Small intestine (tissue), 7 donors: ENCODE data around the gene PRSS22. TPM values are rescaled to one million over a fixed set of nuclear protein-coding genes. Genes with fewer than 3 reads are reported as not detected.

ENCODE experiments used
- DNase-seq, 2 donors: peaks; one replicate each; pipeline versions ENCODE4 v3.0.0 to v3.0.0-alpha.2; 2013
- FAIRE-seq: peaks from 2 replicates; lab custom pipeline; 2012; peaks lifted over from hg19 to GRCh38; lab: Jason Lieb, UNC
- H3K27ac ChIP-seq, 3 donors: one replicate each; pipeline ENCODE4 v1.5.1; 2013; ENCODE audit warnings: low read length in 2 of 3, mild to moderate bottlenecking in 2 of 3, control low read depth in 1 of 3, inconsistent platforms in 1 of 3, low read depth in 1 of 3, moderate library complexity in 1 of 3
- H3K27me3 ChIP-seq, 3 donors: one replicate each; pipeline ENCODE4 v1.6.1; 2013; ENCODE audit warnings: low read length in 3 of 3, inconsistent platforms in 1 of 3; ENCODE audit not compliant: control insufficient read depth in 3 of 3, insufficient read depth in 3 of 3
- H3K36me3 ChIP-seq, 3 donors: one replicate each; pipeline ENCODE4 v1.6.1; 2013; ENCODE audit warnings: low read length in 3 of 3, inconsistent platforms in 1 of 3, low read depth in 1 of 3, mild to moderate bottlenecking in 1 of 3, moderate library complexity in 1 of 3; ENCODE audit not compliant: control insufficient read depth in 3 of 3, insufficient read depth in 2 of 3
- H3K4me1 ChIP-seq, 3 donors: one replicate each; pipeline ENCODE4 v1.6.1; 2013; ENCODE audit warnings: low read length in 2 of 3, inconsistent platforms in 1 of 3, low read depth in 1 of 3, mild to moderate bottlenecking in 1 of 3, moderate library complexity in 1 of 3; ENCODE audit not compliant: control insufficient read depth in 3 of 3, insufficient read depth in 2 of 3
- H3K4me3 ChIP-seq, 3 donors: one replicate each; pipeline ENCODE4 v1.5.1; 2013; ENCODE audit warnings: low read length in 3 of 3, control low read depth in 1 of 3, inconsistent platforms in 1 of 3, low read depth in 1 of 3, mild to moderate bottlenecking in 1 of 3, moderate library complexity in 1 of 3
- H3K9me3 ChIP-seq, 2 donors: one replicate each; pipeline ENCODE4 v1.6.1; 2013; ENCODE audit warnings: low read depth in 1 of 2, low read length in 1 of 2; ENCODE audit not compliant: control insufficient read depth in 2 of 2, insufficient read depth in 1 of 2
- WGBS, 3 donors: extraction: QIAGEN DNeasy Blood & Tissue Kit; methylation state at CpG; one replicate each; pipeline ENCODE4 v1.1.7; 2013; 5-methylcytosine and 5-hydroxymethylcytosine counted together
- polyA plus RNA-seq, 4 donors: library from polyadenylated mRNA; stranded (reverse) in 3 of 4; unstranded in 1 of 4; fragments of 200-250 nt in 3 of 4; fragments of 120-200 nt in 1 of 4; gene quantifications; one replicate each; pipeline versions ENCODE4 v1.2.1 to v1.2.3, GENCODE V29; 2013
- donor health status: healthy with polysubstance abuse.
- donor health status: control.
- donor health status: control.
- donor health status: Bipolar disorder and iron deficiency.
- donor health status: healthy.

The PRSS22 gene
- polyA plus RNA-seq, 4 donors: 0.45 to 3.9 (median 1.1) TPM

DNA sequence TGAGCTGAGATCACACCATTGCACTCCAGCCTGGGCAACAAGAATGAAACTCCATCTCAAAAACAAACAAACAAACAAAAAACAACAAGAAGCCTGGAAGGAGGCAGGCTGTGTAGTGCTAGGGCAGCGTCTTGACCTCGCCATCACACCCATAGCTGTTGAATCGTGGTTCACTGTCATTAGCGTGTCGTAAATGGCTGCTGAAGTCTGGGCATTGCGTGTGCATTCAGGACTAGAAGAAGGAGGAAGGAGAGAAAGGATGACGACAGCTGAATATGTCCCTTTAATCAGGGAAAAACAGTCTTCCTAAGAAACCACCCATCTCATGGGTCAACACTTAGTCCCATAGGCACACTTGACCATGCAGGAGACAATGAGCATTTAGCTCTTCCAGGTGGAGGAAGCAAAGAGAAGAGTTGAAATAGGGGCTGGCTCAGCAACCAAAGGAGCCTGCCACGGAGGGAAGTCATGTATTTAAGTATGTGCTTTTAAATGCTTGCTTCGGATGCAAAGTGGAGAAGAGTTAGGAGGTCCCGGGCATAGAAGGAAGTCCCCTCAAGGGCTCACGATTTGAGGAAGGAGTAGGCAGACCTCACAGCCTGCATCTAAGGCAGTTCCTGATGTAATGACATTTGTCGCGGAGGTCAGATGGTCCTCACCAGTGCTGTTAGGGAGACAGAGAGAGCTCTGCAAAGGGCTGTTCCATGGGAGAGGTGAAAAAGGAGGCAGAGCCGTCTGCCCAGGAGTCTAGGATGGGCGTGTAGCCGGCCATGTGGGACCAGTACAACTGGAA lies 8.8 kb downstream of the PRSS22 start:
- no peak for DNase-seq
- FAIRE-seq: no peak
- 65 to 75% (median 67%) methylated on average over 16 of the region's 16 CpGs for WGBS, 3 donors
- no peak overlapping the region for H3K27ac ChIP-seq
- H3K9me3 ChIP-seq: peaks cover 0 to 4% of the 10 kb centered on the region in 2 donors
- H3K4me1 ChIP-seq: peaks cover 0 to 4% (median 0%) of the 10 kb centered on the region in 3 donors
- no peaks in the 10 kb centered on the region for H3K36me3 ChIP-seq
- no peak overlapping the region for H3K4me3 ChIP-seq
- H3K27me3 ChIP-seq: peaks cover 0 to 5% (median 3%) of the 10 kb centered on the region in 3 donors

DNA sequence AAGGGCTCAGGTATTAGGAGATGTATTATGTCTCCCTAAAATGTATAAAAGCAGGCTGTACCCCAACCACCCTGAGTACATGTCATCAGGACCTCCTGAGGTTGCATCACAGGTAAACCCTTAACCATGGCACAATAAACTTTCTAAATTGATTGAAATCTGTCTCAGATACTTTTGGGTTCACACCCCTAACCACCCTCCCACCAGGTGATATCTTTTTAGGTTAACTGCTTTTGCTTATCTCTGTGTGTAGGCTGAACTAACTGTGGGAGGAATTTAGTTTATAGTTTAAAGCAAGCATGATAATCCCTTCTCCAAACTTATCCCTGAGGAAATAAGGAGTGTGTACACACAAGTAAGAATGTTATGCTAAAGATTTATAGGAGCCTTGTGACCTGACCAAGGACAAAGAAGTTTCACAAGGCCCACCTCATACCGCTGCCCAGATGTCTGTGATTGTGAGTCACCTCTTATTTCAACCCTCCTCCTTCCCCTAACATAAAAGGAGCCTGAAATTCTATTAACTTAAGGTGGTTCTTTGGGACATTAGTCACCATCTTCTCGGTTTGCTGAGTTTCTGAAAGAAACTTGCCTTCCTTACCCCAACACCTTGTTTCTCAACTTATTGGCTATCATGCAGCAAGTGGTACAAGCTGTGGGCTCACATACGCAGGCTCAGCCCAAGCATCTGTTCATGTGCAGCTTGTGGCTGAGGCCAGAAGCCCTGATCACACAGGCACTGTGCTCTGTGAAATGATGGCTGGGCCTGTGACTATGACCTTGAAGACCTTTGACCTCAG lies 11.3 kb downstream of the PRSS22 start:
- Histone ChIP-seq H3K4me3 (no peak overlapping the region), H3K9me3 (peaks cover 0 to 7% of the 10 kb centered on the region in 2 donors), H3K27me3 (peaks cover 0 to 7% (median 0%) of the 10 kb centered on the region in 3 donors), H3K27ac (no peak overlapping the region), H3K36me3 (no peaks in the 10 kb centered on the region), H3K4me1 (peaks cover 0 to 5% (median 4%) of the 10 kb centered on the region in 3 donors)
- FAIRE-seq (no peak), DNase-seq (no peak)
- 44 to 54% (median 48%) methylated on average over 3 of the region's 3 CpGs for WGBS, 3 donors

DNA sequence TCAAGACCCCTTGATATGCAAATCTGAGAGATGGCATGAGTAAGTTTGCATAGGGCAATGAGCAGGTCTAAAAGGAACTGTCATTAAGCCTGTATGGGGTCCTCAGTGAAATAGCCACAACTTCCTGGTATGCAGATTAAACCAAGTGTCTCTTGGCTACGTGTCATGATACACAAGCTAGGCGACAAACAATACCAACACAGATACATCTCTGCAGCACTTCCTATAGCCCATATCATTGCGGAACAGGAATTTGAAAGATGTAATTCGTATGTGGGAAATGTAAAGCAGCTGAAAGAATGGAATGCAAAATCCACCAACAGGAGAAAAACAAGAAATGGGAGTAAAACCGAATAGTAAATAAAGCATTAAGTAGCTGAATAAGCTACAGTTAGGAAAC lies 12.9 kb downstream of the PRSS22 start:
- H3K27me3 ChIP-seq: peaks cover 0 to 7% (median 0%) of the 10 kb centered on the region in 3 donors
- H3K36me3 ChIP-seq: no peaks in the 10 kb centered on the region
- H3K9me3 ChIP-seq: peaks cover 0 to 7% of the 10 kb centered on the region in 2 donors
- 74 to 83% (median 78%) methylated on average over 5 of the region's 5 CpGs for WGBS, 3 donors
- FAIRE-seq (no peak), DNase-seq (no peak)
- no peak overlapping the region for H3K4me3 ChIP-seq
- H3K4me1 ChIP-seq: peaks cover 0 to 11% (median 4%) of the 10 kb centered on the region in 3 donors
- H3K27ac ChIP-seq: no peak overlapping the region

DNA sequence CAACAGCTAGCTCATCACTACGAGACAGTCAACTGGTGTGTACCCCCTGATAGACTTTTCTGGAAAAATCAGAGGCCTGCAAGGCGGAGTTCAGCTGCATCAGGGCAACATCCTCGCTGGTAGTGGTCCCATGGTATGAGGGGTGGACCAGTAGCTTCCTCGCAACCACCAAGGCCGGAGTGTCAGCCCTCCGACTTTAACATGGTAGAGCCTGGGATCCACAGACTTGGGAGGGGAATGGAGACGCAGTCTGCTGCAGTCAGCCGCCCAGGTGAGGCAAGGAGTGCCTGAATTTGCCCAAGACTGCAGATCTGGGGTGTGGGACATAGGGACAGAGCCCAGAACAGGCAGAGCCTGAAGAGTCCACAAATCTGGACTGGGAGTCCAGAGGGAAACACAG lies 14.4 kb downstream of the PRSS22 start:
- H3K27me3 ChIP-seq: peaks cover 0 to 6% (median 0%) of the 10 kb centered on the region in 3 donors
- H3K9me3 ChIP-seq: peaks cover 0 to 7% of the 10 kb centered on the region in 2 donors
- DNase-seq: no peak
- H3K4me3 ChIP-seq: no peak overlapping the region
- no peak for FAIRE-seq
- no peak overlapping the region for H3K27ac ChIP-seq
- peaks cover 0 to 11% (median 4%) of the 10 kb centered on the region in 3 donors for H3K4me1 ChIP-seq
- no peaks in the 10 kb centered on the region for H3K36me3 ChIP-seq
- WGBS, 3 donors: 86 to 92% (median 88%) methylated on average over 8 of the region's 8 CpGs

DNA sequence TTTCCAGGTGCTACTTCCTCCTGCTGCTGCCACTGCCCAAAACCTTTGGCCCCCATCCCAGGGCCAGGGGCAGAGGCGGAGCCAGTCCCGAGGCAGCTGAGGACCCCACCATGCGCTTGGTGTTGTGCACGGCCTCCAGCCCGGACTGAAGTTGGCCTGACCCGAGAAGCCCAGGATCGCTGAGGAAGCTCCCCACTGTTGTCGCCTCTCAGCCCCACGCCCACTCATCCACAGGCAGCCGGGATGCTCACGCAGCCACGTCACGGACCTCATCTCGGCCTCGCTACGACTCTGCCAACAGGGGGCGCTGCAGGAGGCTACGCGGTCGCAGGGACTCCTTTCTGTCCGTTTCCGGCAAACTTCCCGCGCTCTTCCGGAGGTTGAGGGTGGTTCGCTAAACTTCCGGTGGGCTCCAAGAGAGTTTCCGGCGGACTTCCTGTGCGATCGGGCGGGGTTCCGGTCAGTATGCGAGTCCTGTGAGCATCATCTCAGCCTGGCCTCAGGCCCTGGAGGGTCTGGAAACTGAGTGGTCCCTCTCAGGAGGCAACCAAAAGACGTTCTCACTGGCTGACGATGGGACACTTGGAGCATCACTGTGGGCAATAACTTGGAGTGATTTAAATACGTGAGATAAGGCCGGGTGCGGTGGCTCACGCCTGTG lies 15.5 kb downstream of the PRSS22 start:
- FAIRE-seq: no peak
- Histone ChIP-seq H3K27me3 (peaks cover 0 to 9% (median 0%) of the 10 kb centered on the region in 3 donors), H3K4me1 (peaks cover 0 to 11% (median 4%) of the 10 kb centered on the region in 3 donors), H3K4me3 (no peak overlapping the region), H3K9me3 (peaks cover 0 to 7% of the 10 kb centered on the region in 2 donors), H3K36me3 (no peaks in the 10 kb centered on the region), H3K27ac (peak overlapping the region in 2 of 3 donors; percentile 43 to 69)
- peak in 1 of 2 donors; percentile 40 for DNase-seq
- WGBS, 3 donors: 38 to 43% (median 40%) methylated on average over 34 to 40 of the region's 40 CpGs

DNA sequence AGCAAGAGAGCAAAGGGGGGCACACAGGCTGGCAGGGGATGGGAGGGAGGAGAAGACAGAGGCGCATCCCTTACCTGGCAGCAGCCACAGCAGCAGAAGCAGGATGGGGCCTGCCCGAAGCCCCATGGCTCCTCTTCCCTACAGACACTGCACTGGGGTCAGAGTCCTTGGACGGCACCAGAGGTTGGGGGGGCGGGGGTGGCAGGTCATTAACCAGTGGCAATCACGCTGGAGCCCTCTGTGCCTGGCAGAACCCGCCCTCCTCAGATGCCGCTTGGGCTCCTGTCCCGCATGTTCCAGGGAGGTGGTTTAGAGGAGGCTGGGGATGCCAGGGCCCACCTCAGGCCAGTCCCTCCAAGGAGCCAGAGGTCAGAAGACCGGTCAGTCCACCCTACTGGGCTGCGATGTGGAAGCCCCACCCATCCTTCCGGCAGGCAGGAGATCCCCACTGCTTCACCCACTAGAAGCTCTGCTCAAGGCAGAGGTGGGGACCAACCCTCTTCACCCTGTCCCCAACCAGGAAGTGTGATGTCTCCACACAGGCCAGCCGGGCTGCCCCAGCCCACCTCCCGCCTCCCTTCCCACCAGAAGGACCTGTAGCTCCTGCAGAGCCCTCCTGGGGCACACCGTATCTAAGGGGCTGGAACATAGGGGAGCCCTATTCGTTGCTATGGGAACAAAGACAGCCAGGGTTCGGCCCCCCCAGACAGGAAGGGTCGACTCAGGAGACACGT lies 16.2 kb downstream of the PRSS22 start:
- Histone ChIP-seq H3K27me3 (peaks cover 0 to 11% (median 0%) of the 10 kb centered on the region in 3 donors), H3K4me1 (peaks cover 0 to 11% (median 0%) of the 10 kb centered on the region in 3 donors), H3K36me3 (no peaks in the 10 kb centered on the region), H3K4me3 (no peak overlapping the region), H3K9me3 (peaks cover 0 to 7% of the 10 kb centered on the region in 2 donors), H3K27ac (peak overlapping the region in 1 of 3 donors; percentile 69)
- 45 to 74% (median 54%) methylated on average over 18 of the region's 18 CpGs for WGBS, 3 donors
- no peak for FAIRE-seq
- no peak for DNase-seq

DNA sequence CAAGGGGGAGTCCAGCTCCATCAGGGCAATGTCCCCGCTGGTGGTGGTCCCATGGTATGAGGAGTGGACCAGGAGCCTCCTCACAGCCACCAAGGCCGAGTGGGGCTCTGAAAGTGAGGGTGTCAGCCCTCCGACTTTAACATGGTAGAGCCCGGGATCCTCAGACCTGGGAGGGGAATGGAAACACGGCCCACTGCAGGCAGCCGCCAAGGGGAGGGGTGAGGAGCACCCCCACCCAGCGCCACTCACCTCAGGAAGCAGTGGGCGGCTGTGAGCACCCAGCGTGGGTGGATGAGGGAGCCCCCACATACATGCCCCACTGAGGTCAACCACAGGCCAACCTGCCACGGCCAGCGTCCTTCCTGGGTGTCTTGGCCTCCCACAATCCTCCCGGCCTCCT lies 17.1 kb downstream of the PRSS22 start:
- FAIRE-seq (no peak), DNase-seq (no peak)
- peaks cover 0 to 11% (median 0%) of the 10 kb centered on the region in 3 donors for H3K27me3 ChIP-seq
- H3K4me1 ChIP-seq: peaks cover 0 to 11% (median 0%) of the 10 kb centered on the region in 3 donors
- no peak overlapping the region for H3K27ac ChIP-seq
- H3K4me3 ChIP-seq: no peak overlapping the region
- WGBS, 3 donors: 73 to 86% (median 86%) methylated on average over 10 to 12 of the region's 12 CpGs
- H3K36me3 ChIP-seq: no peaks in the 10 kb centered on the region
- peaks cover 0 to 7% of the 10 kb centered on the region in 2 donors for H3K9me3 ChIP-seq
